A549 (cell line): ENCODE data around the gene PTPRJ.

Experiments used
- JUN ChIP-seq, 2 experiments: fragments of >200 bp; sonication (Bioruptor Twin); formaldehyde crosslinking; IDR thresholded peaks; 2 replicates in 1 of 2; 3 replicates in 1 of 2; pipeline ENCODE4 v1.6.1; 2016 to 2017
- JUNB ChIP-seq: fragments of >200 bp; sonication (Bioruptor Twin); formaldehyde crosslinking; IDR thresholded peaks from 2 replicates; pipeline ENCODE4 v1.6.1; 2016
- MAFK ChIP-seq: fragments of 450-650 bp; IDR thresholded peaks from 2 replicates; pipeline ENCODE4 v1.6.1; 2014; ENCODE audit not compliant: partially characterized antibody
- PHF8 ChIP-seq: fragments of 200-600 bp; sonication (generic); IDR thresholded peaks from 2 replicates; pipeline ENCODE4 v1.6.1; 2016; ENCODE audit warnings: low read depth, mild to moderate bottlenecking, antibody characterized with exemption, moderate library complexity, borderline replicate concordance
- POLR2A ChIP-seq: IDR thresholded peaks from 2 replicates; pipeline ENCODE4 v1.6.1; 2012; ENCODE audit warnings: mild to moderate bottlenecking, low read length
- RAD21 ChIP-seq, 2 experiments: fragments of >200 bp in 1 of 2; sonication (Bioruptor Twin) in 1 of 2; formaldehyde crosslinking in 1 of 2; IDR thresholded peaks in 1 of 2; conservative IDR thresholded peaks in 1 of 2; 2 replicates in 1 of 2; 3 replicates in 1 of 2; pipeline ENCODE4 v1.6.1; 2012 to 2018; ENCODE audit warnings: inconsistent platforms in 1 of 2
- RFX5 ChIP-seq: fragments of 450-650 bp; IDR thresholded peaks from 2 replicates; pipeline ENCODE4 v1.7.1; 2014; ENCODE audit warnings: antibody characterized with exemption, mild to moderate bottlenecking, moderate library complexity
- SREBF2 ChIP-seq: fragments of 450-650 bp; IDR thresholded peaks from 2 replicates; pipeline ENCODE4 v1.6.1; 2014; ENCODE audit warnings: mild to moderate bottlenecking, moderate library complexity
- ZC3H11A ChIP-seq: fragments of 450-650 bp; IDR thresholded peaks from 2 replicates; pipeline ENCODE4 v1.6.1; 2014; ENCODE audit warnings: antibody characterized with exemption, mild to moderate bottlenecking
- TF ChIP-seq, protein P1 (sequence below): fragments of >200 bp; sonication (Bioruptor Twin); formaldehyde crosslinking; IDR thresholded peaks from 3 replicates; pipeline ENCODE4 v1.5.1; 2016
- TF ChIP-seq, protein P2 (sequence below): IDR thresholded peaks from 2 replicates; pipeline ENCODE4 v1.6.1; 2012
- TF ChIP-seq, protein P3 (sequence below): IDR thresholded peaks from 2 replicates; pipeline ENCODE4 v1.6.1; 2012

DNA sequence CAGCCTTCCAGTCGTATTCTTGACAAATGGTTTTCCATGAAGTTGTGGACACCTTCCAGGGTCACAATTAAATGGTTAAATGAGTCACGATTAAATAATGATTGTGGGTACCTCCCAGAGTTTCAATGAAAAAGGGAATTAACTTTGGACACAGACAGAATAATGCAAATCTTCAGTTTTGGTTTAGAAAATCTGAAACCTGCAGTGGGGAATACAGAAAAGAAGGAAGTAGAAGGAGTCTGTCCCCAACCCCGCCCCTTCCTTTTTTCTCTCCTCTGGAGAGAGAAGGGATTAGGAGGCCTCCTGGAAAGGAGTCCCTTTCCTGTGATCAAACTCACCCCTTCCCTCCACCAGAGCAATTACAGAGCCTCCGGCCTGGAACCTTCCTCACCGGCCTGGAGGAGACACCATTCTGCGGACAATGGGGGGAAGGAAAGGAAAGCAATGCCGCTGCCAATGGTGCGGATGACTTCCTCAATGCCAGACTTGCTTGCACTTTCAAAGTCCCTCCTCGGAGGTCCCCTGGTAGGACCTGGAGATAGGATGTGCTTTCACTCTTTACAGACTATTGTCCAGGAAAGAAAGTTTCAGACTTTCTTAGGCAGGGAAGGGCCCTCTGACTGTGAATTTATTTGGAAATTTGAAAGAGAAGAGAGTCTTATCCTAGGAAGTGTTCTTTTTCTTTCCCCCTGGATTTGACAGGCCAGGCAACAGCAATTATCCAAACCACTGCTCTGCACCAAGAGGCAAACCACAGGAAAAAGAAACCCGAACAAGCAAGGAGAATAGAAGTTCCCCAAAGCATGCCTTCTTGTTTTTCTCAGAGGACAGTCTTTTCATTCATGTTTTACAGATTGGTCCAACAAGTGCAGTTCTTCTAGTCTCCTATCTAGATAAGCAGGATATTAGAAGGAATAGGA, 86.8 kb downstream of the PTPRJ start:
- no peak for TF ChIP-seq POLR2A
- TF ChIP-seq RAD21 (conservative IDR thresholded peaks at IDR 0.05 in 1 of 2, IDR thresholded peaks at IDR 0.05 in 1 of 2), result no peak
- TF ChIP-seq, protein P1, sequence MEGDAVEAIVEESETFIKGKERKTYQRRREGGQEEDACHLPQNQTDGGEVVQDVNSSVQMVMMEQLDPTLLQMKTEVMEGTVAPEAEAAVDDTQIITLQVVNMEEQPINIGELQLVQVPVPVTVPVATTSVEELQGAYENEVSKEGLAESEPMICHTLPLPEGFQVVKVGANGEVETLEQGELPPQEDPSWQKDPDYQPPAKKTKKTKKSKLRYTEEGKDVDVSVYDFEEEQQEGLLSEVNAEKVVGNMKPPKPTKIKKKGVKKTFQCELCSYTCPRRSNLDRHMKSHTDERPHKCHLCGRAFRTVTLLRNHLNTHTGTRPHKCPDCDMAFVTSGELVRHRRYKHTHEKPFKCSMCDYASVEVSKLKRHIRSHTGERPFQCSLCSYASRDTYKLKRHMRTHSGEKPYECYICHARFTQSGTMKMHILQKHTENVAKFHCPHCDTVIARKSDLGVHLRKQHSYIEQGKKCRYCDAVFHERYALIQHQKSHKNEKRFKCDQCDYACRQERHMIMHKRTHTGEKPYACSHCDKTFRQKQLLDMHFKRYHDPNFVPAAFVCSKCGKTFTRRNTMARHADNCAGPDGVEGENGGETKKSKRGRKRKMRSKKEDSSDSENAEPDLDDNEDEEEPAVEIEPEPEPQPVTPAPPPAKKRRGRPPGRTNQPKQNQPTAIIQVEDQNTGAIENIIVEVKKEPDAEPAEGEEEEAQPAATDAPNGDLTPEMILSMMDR, result no peak
- TF ChIP-seq RFX5, result no peak
- TF ChIP-seq SREBF2, result no peak
- TF ChIP-seq MAFK, result no peak
- TF ChIP-seq, protein P2, sequence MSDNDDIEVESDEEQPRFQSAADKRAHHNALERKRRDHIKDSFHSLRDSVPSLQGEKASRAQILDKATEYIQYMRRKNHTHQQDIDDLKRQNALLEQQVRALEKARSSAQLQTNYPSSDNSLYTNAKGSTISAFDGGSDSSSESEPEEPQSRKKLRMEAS, result no peak
- no peak for TF ChIP-seq PHF8
- TF ChIP-seq JUNB, result no peak
- TF ChIP-seq, protein P3, sequence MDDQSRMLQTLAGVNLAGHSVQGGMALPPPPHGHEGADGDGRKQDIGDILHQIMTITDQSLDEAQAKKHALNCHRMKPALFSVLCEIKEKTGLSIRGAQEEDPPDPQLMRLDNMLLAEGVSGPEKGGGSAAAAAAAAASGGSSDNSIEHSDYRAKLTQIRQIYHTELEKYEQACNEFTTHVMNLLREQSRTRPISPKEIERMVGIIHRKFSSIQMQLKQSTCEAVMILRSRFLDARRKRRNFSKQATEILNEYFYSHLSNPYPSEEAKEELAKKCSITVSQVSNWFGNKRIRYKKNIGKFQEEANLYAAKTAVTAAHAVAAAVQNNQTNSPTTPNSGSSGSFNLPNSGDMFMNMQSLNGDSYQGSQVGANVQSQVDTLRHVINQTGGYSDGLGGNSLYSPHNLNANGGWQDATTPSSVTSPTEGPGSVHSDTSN, result no peak
- no peak for TF ChIP-seq ZC3H11A
- no peak for TF ChIP-seq JUN (IDR thresholded peaks at IDR 0.05)
